Sigmoid colon (tissue), 7 donors: Measurements from ENCODE around the gene VSIG8. TPM values are rescaled to one million over a fixed set of nuclear protein-coding genes. Genes with fewer than 3 reads are reported as not detected.
"Not testable (repeated sequence)": the region's sequence is repeated elsewhere in the genome, so short reads cannot be mapped to it uniquely, and the experiment has no call there.

Experiments
- DNase-seq: peaks from one replicate; pipeline ENCODE4 v3.0.0-alpha.2; 2019
- H3K27ac ChIP-seq, 4 donors: fragments of 200-600 bp; sonication (generic); one replicate each; pipeline ENCODE4 v1.5.1; 2016 to 2019; ENCODE audit warnings: mild to moderate bottlenecking in 1 of 4
- H3K27me3 ChIP-seq, 3 donors: fragments of 200-600 bp; sonication (generic); one replicate each; pipeline ENCODE4 v1.5.1; 2019; ENCODE audit warnings: mild to moderate bottlenecking in 1 of 3
- H3K36me3 ChIP-seq, 4 donors: fragments of 200-600 bp; sonication (generic); one replicate each; pipeline ENCODE4 v1.5.1; 2016 to 2019
- H3K4me1 ChIP-seq, 4 donors: fragments of 200-600 bp; sonication (generic); one replicate each; pipeline ENCODE4 v1.5.1; 2017 to 2019
- H3K4me3 ChIP-seq, 4 donors: fragments of 200-600 bp; sonication (generic); one replicate each; pipeline ENCODE4 v1.5.1; 2017 to 2019; ENCODE audit warnings: mild to moderate bottlenecking in 2 of 4, moderate library complexity in 1 of 4
- H3K9me3 ChIP-seq, 4 donors: fragments of 200-600 bp in 3 of 4; sonication (generic) in 3 of 4; one replicate each; pipeline versions ENCODE4 v1.5.1 to v1.6.1; 2013 to 2019
- EP300 ChIP-seq, 4 donors: sonication (generic); formaldehyde crosslinking; IDR thresholded peaks; one replicate each; pipeline ENCODE4 v1.6.1; 2017; ENCODE audit warnings: antibody characterized with exemption in 4 of 4
- POLR2A ChIP-seq, 2 donors: fragments of 450-650 bp; IDR thresholded peaks; one replicate each; pipeline ENCODE4 v1.6.1; 2016; ENCODE audit warnings: antibody characterized with exemption in 2 of 2, mild to moderate bottlenecking in 2 of 2, moderate library complexity in 2 of 2
- POLR2AphosphoS5 ChIP-seq, 4 donors: sonication (generic); formaldehyde crosslinking; IDR thresholded peaks; one replicate each; pipeline ENCODE4 v1.6.1; 2017; ENCODE audit warnings: antibody characterized with exemption in 4 of 4
- WGBS, 2 donors: extraction: QIAGEN DNeasy Blood & Tissue Kit; methylation state at CpG; one replicate each; pipeline ENCODE4 v1.1.7; 2013; 5-methylcytosine and 5-hydroxymethylcytosine counted together
- intact Hi-C: fragments of 100-400 bp; cut with DNase I; formaldehyde crosslinking; loops from one replicate; pipeline ENCODE4 v1.15.1; 2023
- polyA plus RNA-seq, 3 donors: library from polyadenylated mRNA; stranded (reverse); fragments of 200-250 nt; gene quantifications; one replicate each; pipeline ENCODE4 v1.2.3, GENCODE V29; 2013
- total RNA-seq, 4 donors: library from RNA; depleted of rRNA; stranded (reverse); fragments of >200 nt; gene quantifications; one replicate each; pipeline ENCODE4 v1.1.0, GENCODE V29; 2016
- TF ChIP-seq, protein P1 (sequence below), 4 experiments: fragments of 450-650 bp in 3 of 4; fragments of 200-600 bp in 1 of 4; IDR thresholded peaks; one replicate each; pipeline ENCODE4 v1.5.1; 2016 to 2019; ENCODE audit warnings: antibody characterized with exemption in 4 of 4, mild to moderate bottlenecking in 3 of 4, moderate library complexity in 2 of 4
- donor health status: healthy with polysubstance abuse.
- donor health status: Bipolar disorder and iron deficiency.
- donor health status: healthy.

VSIG8 gene
- total and polyA plus RNA-seq, 7 donors: 0.10 TPM; not detected in 6

DNA sequence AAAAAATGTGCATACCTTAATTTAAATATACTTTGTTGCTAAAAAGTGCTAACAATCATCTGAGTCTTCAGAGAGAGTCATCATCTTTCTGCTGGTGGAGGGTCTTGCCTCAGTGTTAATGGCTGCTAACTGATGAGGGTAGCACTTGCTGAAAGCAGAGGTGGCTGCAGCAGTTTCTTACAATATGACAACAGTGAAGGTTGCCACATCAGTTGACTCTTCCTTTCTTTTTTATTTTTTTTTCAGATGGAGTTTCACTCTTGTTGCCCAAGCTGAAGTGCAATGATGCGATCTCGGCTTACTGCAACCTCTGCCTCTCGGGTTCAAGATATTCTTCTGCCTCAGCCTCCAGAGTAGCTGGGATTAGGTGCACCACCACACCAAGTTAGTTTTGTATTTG is 40.1 kb upstream of the VSIG8 start:
- Histone ChIP-seq H3K9me3 (no peaks in the 10 kb centered on the region), H3K4me3 (no peak overlapping the region), H3K27me3 (no peaks in the 10 kb centered on the region), H3K36me3 (no peaks in the 10 kb centered on the region), H3K27ac (no peak overlapping the region), H3K4me1 (peaks cover 0 to 11% (median 9%) of the 10 kb centered on the region in 4 donors)
- TF ChIP-seq POLR2AphosphoS5 (IDR thresholded peaks at IDR 0.05) (no peak), POLR2A (IDR thresholded peaks at IDR 0.05) (no peak), EP300 (IDR thresholded peaks at IDR 0.05) (no peak)
- TF ChIP-seq, protein P1, sequence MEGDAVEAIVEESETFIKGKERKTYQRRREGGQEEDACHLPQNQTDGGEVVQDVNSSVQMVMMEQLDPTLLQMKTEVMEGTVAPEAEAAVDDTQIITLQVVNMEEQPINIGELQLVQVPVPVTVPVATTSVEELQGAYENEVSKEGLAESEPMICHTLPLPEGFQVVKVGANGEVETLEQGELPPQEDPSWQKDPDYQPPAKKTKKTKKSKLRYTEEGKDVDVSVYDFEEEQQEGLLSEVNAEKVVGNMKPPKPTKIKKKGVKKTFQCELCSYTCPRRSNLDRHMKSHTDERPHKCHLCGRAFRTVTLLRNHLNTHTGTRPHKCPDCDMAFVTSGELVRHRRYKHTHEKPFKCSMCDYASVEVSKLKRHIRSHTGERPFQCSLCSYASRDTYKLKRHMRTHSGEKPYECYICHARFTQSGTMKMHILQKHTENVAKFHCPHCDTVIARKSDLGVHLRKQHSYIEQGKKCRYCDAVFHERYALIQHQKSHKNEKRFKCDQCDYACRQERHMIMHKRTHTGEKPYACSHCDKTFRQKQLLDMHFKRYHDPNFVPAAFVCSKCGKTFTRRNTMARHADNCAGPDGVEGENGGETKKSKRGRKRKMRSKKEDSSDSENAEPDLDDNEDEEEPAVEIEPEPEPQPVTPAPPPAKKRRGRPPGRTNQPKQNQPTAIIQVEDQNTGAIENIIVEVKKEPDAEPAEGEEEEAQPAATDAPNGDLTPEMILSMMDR (IDR thresholded peaks at IDR 0.05): no peak
- intact Hi-C loops: no loop called here
- 97 to 98% methylated on average over 3 of the region's 3 CpGs for WGBS, 2 donors
- DNase-seq: no peak

DNA sequence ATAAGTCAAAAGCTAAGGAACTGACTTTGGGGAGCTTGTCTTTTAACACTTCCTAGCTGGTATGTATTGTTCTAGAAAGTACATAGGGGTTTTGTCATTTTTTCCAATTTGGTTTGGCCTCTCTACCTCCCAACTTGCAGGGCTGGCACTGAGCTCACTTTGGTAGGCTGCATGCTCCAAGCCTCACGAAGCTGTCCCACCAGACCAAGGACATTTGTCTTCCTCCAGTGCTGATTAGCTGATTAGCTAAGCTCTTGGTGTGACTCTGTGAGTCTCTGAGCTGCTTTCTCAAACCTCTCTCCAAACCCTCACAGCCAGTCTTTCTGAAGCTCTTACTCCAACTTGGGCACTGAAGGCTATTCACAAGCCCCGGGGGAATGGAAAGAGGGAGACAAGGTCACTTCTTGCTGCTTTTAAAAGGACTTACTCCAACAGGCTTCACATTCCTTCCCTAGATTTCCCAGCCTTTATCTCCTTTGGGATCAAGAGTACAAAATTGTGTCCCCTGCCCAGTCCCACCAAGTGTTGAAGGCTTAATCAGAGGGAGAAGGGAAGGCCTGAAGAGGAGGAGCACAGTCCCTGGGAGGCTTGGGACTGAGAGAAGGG is 38.4 kb upstream of the VSIG8 start:
- 77 to 89% methylated on average over 2 of the region's 2 CpGs for WGBS, 2 donors
- Histone ChIP-seq H3K4me3 (no peak overlapping the region), H3K4me1 (peaks cover 0 to 11% (median 9%) of the 10 kb centered on the region in 4 donors), H3K27me3 (no peaks in the 10 kb centered on the region), H3K9me3 (no peaks in the 10 kb centered on the region), H3K36me3 (no peaks in the 10 kb centered on the region), H3K27ac (peak overlapping the region in 2 of 4 donors; percentile 7 to 31)
- TF ChIP-seq POLR2A (IDR thresholded peaks at IDR 0.05) (no peak), POLR2AphosphoS5 (IDR thresholded peaks at IDR 0.05) (no peak), EP300 (IDR thresholded peaks at IDR 0.05) (no peak)
- TF ChIP-seq, protein P1 (IDR thresholded peaks at IDR 0.05): no peak
- peak; percentile 8 for DNase-seq
- intact Hi-C loops: no loop called here

DNA sequence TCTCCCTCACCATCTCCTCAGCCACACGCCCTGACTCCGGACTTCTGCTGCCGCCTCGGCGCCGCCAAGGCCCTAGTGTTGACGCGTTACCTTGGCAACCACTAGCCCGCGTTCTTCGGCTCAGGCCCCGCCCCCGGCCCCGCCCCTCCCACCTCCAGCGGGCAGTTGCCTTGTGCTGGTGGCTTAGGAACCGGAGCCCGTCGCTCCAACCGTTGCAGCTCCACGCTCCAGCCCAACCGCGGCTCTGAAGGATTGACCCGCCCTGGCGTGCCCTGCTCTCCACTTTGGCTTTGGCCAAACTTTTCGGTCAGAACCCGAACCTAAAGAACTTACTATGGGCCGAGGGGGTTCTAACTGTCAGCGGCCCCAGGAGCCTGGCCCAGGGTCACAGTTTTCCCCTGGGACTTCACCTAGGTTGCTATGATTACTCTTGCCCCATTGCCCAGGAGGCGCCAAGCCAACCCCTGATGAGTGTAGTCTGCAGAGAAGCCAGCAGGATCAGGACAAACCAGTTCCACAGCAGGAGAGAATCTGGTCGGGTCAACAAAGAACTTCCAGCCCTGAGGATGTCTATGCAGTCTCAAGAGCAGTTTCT is 37.7 kb upstream of the VSIG8 start, which contains the start of gene CFAP45:
TSS of gene CFAP45 (minus strand) at position 80 of the 595 bp plus-strand sequence. CDS start at position 13, 67 bp downstream.
- H3K27me3 ChIP-seq: no peaks in the 10 kb centered on the region
- intact Hi-C loops: no loop called here
- no peak within 1 kb of the TSS for H3K4me3 ChIP-seq
- no peaks in the 10 kb centered on the region for H3K36me3 ChIP-seq
- H3K27ac ChIP-seq: peak within 1 kb of the TSS in 2 of 4 donors; percentile 7 to 31
- TF ChIP-seq POLR2AphosphoS5 (IDR thresholded peaks at IDR 0.05) (peak in 1 of 4 donors; percentile 45), POLR2A (IDR thresholded peaks at IDR 0.05) (no peak)
- peaks cover 0 to 11% (median 9%) of the 10 kb centered on the region in 4 donors for H3K4me1 ChIP-seq
- 6 to 33% methylated on average over 30 of the region's 30 CpGs for WGBS, 2 donors
- no peaks in the 10 kb centered on the region for H3K9me3 ChIP-seq
- DNase-seq: peak; percentile 80

DNA sequence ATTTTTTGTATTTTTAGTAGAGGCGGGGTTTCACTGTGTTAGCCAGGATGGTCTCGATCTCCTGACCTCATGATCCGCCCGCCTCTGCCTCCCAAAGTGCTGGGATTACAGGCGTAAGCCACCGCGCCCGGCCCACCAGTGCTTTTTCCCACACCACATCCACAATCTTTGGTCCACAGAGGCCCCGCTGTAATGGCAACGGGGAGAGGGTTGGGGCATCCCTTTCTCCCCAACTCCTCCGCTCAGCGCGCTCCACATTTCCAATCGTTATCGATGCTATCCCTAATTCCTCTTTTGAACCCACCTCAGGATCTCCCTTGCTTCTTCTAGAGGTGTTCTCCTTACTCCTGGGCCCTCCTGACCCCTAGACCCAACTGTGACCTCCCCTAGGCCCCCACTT is 37.2 kb upstream of the VSIG8 start:
- DNase-seq: peak; percentile 58

DNA sequence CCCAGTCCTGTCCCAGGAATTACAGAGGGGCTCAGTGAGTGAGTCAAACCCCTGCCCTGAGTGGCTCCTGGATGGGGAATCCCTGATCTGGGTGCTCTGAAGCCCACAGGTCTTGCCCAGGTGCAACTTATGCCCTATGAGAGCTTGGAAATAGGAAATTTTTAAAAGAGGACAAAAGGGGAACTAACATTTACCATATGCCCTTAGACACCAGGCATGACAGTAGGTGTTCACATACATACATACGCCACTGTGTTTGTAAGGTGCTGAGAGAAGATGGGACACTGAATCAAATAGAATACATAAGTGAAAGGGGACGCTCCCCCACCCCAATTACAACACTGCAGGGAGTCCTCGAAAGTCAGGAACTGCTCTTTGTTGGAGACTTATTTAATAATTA is 36.1 kb upstream of the VSIG8 start:
- TF ChIP-seq EP300 (IDR thresholded peaks at IDR 0.05): no peak
- no peak for TF ChIP-seq POLR2AphosphoS5 (IDR thresholded peaks at IDR 0.05)
- TF ChIP-seq, protein P1 (IDR thresholded peaks at IDR 0.05): no peak
- TF ChIP-seq POLR2A (IDR thresholded peaks at IDR 0.05): no peak
- no peaks in the 10 kb centered on the region for H3K9me3 ChIP-seq
- H3K27me3 ChIP-seq: no peaks in the 10 kb centered on the region
- no peaks in the 10 kb centered on the region for H3K36me3 ChIP-seq
- WGBS, 2 donors: 86 to 89% methylated on average over 3 of the region's 3 CpGs
- peaks cover 0 to 11% (median 9%) of the 10 kb centered on the region in 4 donors for H3K4me1 ChIP-seq
- H3K4me3 ChIP-seq: no peak overlapping the region
- no peak overlapping the region for H3K27ac ChIP-seq
- DNase-seq: peak; percentile 53
- intact Hi-C loops: no loop called here

More for the DNA sequence above, 37.2 kb upstream of the VSIG8 start:
- H3K36me3 ChIP-seq, H3K27me3 ChIP-seq, H3K4me3 ChIP-seq, H3K9me3 ChIP-seq, intact Hi-C loops: not testable (repeated sequence)
- WGBS, 2 donors: 73 to 88% methylated on average over 13 to 14 of the region's 15 CpGs
- peaks cover 0 to 11% (median 9%) of the 10 kb centered on the region in 4 donors for H3K4me1 ChIP-seq
- peak overlapping the region in 1 of 4 donors; percentile 31 for H3K27ac ChIP-seq
